NCI-H146 treated with DMSO at 0.1 percent for 48 hours (cell line): ENCODE results near the gene SNRPN.
"Not testable (repeated sequence)": the region's sequence is repeated elsewhere in the genome, so short reads cannot be mapped to it uniquely, and the experiment has no call there.

Experiments used
- DNase-seq: peaks from one replicate; lab custom pipeline; 2025; ENCODE audit not compliant: unreplicated experiment; lab: John Stamatoyannopoulos, UW

Gene SNRPN

DNA sequence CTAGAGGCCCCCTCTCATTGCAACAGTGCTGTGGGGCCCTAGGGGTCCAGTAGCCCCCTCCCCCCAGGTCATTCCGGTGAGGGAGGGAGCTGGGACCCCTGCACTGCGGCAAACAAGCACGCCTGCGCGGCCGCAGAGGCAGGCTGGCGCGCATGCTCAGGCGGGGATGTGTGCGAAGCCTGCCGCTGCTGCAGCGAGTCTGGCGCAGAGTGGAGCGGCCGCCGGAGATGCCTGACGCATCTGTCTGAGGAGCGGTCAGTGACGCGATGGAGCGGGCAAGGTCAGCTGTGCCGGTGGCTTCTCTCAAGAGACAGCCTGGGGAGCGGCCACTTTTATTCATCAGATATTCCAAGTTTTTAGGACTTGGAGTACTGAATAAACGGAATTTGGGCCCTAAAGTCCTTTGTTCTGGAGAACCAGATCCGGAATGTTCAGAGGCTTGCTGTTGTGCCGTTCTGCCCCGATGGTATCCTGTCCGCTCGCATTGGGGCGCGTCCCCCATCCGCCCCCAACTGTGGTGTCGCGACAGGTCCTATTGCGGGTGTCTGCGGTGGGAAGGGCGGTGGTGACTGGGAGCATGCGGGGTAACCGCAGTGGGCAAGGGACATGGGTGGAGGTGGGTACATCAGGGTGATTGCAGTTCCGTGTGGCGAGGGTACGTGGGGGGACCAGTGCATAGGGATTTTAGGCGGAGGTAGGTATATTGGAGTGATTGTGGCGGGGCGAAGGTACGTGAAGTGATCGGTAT, at the start of gene SNRPN, which contains the start of gene SNURF:
TSS of gene SNRPN (plus strand) at position 205 of the 748 bp plus-strand sequence. CDS start 19,467 bp downstream, outside the sequence.
TSS of gene SNURF (plus strand) at position 205 of the 748 bp plus-strand sequence. CDS start at position 267, 62 bp downstream.
- peak; percentile 28 for DNase-seq

DNA sequence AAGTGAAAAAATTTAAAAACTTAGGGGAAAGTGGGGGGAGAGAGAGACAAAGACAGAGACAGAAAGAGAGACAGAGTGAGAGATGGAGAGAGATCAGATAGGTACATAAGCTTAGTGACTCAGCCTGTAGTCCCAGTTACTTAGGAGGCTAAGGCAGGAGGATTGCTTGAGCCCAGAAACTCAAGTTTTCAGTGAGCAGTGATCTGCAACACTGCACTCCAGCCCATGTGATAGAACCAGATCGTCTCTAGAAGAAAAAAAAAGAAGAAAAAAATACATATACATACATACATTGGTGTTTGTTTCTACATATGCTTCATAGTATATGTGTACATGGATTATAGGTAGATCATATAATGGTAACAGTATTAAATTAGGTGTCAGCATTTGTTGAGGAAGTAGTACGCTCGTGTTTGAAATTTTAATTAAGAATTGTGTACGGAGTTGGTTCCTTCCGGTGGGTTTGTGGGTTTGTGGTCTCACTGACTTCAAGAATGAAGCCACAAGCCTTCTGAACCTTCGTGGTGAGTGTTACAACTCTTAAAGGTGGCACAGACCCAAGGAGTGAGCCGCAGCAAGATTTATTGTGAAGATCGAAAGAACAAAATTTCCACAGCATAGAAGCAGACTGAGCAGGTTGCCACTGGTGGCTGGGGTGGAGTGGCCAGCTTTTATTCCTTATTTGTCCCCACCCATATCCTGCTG, 38.3 kb upstream of the SNRPN start:
- no peak for DNase-seq

DNA sequence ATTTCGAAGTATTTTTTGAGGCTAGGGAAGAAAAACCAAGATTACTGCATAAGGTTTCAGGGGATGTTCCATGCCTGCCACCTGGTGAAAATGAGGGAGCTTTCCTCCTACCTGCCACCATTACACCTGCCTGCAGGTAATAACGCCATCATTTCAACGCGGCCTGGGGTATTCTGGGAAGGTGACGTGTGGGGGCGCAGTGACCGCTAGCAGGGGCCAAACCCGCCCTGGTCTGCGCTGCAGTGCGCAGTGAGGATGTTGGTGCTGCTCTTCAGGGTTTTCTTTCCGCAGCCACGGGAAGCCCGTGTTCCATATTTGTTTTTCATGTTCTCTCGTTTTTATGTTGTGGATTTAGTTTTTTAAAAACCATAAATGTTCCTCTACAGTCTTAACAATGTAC, 37.4 kb upstream of the SNRPN start:
- DNase-seq, result no peak

DNA sequence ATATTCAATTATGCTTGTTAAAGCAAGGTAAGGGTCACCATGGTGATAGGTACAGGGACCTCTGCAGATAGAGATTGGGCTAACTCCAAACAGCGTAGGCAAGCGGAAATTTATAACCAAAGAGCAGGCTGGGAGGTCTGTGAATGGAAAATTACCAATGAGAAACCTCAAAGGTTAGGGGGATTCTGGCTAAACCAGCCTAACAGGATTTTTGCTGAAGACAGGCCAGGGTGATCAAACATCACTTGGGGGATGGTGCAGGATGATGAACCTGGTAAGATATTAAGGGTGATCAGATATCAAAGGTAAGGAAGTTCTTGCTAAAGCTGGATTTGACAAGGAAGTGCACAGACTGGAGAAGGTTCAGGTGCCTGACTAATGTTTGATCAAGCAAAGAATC, 35.3 kb upstream of the SNRPN start:
- DNase-seq, result no peak

DNA sequence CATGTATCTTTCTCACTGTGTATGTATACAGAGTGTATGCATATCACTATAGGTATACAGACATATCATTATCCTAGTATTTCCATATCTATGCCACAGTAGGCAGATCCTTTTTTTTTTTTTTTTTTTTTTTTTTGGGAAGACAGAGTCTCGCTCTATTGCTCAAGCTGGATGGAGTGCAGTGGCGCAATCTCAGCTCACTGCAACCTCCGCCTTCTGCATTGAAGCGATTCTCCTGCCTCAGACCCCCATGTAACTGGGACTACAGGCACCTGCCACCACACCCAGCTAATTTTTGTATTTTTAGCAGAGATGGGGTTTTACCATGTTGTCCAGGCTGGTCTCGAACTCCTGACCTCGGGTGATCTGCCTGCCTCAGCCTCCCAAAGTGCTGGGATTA, 32.0 kb upstream of the SNRPN start:
- not testable (repeated sequence) for DNase-seq

DNA sequence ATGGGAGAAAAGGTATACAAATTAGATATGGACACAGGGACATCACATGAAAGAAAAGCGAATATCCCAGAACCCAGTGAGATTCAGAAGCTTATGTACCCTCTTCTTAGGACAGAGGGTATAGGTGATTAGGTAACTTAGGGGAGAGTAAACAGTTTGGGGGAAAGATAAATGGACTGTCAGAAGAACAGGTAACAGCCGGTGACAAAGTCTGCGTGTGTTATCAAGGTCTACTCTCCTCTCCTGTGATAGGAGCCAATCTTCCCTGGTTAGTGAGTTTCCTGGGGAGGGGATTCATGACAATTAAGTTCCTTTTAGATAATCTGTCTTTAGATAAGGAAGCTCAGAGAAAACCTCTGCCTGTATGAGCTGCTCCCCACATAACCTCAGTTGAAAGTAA, 30.6 kb upstream of the SNRPN start:
- DNase-seq, result no peak

DNA sequence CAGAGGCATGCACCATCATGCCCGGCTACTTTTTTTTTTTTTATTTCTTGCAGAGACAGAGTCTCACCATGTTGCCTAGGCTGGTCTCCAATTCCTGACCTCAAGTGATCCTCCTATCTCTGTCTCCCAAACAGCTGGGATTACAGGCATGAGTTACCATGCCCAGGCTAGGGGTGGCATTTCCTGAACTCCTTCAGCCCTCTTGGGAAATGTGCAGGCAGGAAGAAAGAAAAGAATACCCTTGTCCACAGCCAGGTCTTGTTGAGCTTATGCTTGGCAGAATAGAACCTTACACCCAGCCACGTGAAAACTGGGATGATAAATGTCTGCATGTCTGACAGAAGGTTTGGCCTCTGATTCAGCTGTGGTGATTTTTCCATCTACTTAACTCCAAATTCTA, 30.2 kb upstream of the SNRPN start:
- DNase-seq, result no peak

DNA sequence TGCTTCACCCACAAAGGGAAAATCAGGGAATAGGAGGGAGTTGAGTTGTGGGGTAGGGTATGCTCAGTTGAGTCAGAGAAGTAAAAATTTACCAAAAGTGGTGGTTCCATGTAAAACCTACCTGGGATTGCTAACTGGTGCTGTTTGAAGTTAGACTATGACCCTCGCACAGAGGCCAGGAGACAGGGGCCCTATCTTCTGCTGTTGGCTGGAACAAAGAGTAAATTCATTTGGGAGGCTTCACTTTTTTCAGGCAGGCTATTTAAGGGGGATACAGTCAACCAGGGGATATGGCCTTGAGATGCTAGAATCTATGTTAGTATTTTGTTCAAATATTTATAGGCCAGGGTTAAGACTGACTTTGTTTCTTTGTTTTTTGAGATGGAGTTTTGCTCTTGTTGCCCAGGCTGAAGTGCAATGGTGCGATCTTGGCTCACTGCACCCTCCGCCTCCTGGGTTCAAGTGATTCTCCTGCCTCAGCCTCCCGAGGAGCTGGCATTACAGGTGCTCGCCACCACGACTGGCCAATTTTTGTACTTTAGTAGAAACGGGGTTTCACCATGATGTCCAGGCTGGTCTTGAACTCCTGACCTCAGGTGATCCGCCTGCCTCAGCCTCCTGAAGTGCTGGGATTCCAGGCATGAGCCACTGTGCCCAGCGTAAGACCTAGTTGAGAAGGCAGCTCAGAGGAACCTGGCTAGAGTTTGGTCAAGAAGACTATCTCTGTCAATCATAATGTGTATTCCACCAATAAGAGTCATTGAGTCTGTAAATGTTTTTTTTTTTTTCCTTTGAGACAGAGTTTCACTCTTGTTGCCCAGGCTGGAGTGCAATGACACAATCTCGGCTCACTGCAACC, 22.7 kb upstream of the SNRPN start:
- not testable (repeated sequence) for DNase-seq

DNA sequence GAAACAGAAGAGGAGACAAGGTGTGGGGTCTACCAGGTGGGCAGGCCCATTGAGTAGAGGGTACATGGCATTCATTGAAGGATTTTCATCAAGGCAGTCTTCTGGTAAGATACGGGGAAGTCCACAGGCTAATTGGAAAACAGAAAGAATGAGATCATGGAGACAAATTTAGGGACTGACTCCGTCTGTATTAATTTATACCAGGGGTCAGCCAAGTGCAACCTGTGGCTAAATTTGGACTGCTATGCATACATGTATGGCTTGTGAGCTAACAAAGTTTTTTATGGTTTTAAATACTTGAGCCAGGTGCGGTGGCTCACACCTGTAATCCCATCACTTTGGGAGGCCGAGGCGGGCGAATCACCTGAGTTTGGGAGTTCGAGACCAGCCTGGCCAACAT, 21.1 kb upstream of the SNRPN start:
- DNase-seq, result no peak

DNA sequence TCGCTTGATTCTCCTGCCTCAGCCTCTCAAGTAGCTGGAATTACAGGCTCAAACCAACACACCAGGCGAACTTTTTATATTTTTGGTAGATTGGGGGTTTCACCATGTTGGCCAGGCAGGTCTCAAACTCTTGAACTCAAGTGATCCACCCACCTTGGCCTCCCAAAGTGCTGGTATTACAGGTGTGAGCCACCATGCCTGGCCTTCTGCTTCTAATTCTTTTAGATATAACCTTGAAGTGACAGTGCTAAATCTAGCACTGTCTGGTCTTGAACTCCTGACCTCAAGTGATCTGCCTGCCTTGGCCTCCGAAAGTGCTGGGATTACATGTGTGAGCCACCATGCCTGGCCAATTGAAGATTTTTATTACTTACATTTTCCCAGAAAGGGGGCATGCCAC, 16.6 kb upstream of the SNRPN start:
- DNase-seq, result not testable (repeated sequence)

DNA sequence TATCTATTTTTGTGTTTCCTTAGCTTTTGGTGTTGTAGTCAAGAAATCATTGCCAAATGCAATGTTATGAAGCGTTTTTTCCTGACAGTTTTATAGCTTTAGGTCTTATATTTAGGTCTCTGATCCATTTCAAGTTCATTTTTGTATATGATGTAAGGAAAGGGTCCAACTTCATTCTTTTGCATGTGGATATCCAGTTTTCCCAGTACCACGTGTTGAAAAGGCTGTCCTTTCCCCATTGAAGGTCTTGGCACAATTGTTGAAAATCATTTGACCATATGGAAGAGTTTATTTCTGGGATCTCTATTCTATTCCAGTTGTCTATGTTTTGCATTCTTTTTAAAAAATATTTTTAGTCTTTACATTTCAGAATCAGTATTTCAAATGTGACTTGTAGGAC, 14.6 kb upstream of the SNRPN start:
- no peak for DNase-seq

DNA sequence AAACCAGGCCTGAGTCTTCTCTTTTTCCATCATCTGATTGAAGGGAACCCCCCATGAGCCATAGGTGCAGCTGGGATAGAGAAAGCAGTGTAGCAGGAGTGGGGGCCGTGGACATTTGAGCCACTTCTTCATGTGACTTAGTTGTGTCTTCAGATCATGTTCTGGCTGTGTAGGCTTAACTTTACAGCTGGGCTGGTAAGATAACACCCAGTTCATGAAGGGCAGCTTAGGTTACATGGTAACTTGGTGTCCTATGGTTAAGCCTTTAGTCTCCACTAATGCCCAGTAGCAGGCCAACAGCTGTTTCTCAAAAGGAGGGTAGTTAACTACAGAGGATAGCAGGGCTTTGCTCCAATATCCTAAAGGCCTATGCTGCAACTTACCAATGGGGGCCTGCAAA, 11.4 kb upstream of the SNRPN start:
- no peak for DNase-seq

DNA sequence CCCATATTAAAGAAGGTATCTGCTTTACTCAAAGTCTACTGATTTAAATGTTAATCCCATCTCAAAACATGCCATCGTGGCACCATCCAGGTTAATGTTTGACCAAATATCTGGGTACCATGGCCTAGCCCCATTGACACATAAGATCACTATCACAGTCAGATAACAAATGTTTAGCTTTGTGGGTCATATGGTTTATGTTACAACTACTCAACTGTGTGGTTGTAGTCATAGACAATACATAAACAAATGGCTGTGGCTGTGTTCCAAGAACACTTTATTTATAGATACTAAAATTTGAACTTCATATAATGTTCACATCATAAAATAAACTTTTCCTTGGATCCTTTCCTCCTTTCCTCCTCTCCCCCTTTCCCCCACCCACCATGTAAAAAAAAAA, 9.8 kb upstream of the SNRPN start:
- DNase-seq, result no peak

DNA sequence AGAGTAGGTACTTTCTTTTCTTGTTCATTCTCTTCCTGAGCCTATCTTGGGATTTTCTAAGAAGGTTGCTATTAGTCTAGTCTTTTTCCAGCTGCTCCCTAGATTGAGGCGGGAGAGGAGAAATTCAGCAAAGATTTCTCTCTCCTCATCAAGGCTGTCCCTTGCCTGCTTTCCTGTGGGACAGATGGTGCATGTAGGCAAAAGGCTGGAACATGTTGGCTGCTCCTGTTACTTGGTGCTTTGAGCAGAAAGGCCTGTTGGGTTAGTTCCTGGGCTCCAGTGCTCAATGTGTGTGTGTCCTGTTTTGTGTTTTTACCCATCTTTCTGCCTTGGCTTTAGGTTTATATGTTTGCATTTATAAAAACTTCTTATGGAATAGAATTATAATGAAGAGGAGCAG, 9.1 kb upstream of the SNRPN start:
- no peak for DNase-seq

DNA sequence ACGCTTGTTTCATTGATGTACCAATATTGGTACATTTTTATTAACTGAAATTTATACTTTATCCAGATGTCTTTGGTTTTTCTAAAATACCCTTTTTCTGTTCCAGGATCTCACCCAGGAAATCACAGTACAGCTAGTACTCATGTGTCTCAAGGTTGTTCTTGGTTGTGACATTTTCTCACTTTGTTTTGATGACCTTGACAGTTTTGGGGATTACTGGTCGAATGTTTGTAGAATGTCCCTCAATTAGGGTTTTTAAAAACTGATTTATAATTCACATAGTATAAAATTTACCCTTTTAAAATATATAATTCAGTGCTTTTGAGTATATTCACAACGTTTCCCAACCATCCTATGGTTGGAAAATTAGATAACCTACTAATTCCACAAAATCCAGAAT, 6.3 kb upstream of the SNRPN start:
- DNase-seq, result no peak

DNA sequence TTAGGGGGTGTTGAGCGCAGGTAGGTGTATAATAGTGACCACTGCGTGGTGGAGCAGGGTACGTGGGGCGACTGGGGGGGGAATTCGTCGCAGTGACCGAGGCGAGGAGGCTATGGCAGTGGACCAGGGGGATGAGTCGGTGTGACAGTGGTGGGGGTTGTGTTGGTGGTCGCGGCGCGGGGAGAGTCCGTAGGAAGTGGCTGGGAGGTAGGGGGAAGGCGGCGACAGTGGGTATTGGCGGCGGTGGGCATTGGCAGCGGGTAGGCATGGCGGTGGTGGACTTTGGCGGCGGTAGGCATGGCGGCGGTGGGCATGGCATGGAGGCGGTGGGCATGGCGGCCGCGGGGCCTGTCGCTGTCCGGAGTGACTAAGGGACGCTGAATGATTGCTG, 739 bp downstream of the SNRPN start:
- no peak for DNase-seq

DNA sequence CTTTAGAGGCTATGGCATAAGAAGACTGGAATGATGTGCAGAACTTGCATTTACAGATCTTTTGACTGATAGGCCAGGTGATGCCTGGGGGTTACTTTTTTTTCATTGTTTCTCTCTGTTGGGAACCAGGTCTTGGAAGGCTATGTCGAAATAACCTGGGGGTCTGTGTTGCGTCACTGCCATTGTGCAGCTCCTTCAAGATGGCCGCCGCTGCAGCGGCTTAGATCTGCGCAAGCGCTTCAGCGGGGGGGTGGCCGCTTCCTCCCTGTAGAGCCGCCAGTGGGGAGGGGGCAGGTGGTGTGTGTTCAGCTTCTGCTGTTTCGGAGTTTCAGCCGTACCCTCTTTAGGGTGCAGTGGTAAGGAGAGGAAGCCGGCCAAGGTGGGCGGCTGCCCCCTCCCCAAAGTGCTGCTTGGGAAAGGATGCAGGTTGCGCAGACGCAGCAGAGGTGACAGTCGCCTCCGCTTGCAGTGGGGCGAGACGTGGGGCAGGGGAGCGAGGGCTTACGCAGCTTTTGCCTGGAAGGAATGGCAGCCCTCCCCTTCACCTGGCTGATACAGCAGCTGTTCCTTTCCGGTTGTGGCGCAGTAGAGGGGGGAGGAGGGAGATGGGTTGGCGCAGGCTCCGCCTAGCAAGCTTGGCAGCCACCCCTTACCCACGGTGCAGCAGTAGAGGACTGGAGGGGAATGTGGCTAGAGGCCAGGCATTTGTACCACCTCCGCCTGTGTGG, 1.5 kb downstream of the SNRPN start:
- peak; percentile 79 for DNase-seq

DNA sequence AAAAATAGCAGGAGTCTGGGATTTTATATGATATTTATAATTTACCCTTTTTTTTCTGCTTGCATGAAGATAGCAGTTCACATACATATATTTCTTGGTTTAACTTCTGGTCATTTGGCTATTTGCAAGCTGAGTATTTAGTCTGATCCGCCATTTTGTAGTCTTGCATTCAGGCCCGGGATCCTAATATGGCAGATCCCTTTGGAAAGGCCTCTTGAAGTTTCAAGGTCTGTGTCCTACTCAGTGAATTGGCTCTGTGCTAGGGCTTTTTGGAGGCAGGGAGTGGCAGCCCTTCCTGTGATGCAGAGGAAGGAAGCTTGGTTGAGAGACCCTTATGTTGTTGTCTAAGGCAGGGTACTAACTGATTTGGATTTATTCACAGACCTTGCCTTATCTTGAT, 2.9 kb downstream of the SNRPN start:
- DNase-seq, result no peak

DNA sequence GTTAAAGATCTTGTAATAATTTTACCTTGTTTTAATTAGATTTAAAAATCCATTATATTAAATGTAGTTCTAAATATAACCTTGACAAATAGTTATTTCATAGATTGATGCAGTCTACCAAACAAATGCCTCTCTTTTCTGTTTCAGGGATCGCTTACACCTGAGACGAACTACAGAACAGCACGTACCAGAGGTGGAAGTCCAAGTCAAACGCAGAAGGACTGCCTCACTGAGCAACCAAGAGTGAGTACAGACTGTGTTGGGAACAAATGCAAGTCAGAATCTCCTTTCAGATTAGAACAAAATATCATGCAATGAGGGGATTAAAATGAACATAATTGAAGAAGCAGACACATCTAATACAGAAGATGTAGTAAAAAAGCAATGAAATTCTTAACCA, 7.2 kb downstream of the SNRPN start:
- no peak for DNase-seq

DNA sequence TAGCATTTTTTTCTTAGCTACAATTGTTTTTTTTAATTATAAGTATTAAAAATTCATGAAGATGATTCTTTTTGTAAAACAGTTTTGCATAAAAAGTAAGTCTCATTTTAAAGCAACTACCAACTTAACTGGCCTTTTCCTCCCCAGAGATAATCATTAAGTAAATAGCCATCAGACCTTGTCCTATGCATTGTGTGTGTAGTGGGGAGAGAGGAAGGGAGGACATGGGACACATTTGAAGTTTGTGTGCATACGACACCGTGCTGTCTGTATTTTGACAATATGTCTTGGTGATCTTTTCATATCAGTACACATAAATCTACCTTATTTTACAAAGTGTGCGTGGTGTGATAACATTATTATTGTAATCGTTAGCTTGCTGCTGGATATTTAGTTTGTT, 8.1 kb downstream of the SNRPN start:
- no peak for DNase-seq
